NB4 (cell line): Measurements from ENCODE around the gene CD82.

Experiments
- DNase-seq: peaks from one replicate; pipeline ENCODE4 v3.0.0; 2010; ENCODE audit warnings: low read depth
- H3K4me3 ChIP-seq: one replicate; pipeline ENCODE4 v1.5.1; 2011; ENCODE audit warnings: mild to moderate bottlenecking, low read depth, low read length, moderate library complexity
- CTCF ChIP-seq: IDR thresholded peaks from one replicate; pipeline ENCODE4 v1.5.1; 2012; ENCODE audit warnings: low read depth, low read length
- MAX ChIP-seq: IDR thresholded peaks from 2 replicates; pipeline ENCODE4 v1.6.1; 2011; ENCODE audit warnings: low read depth, low read length
- MYC ChIP-seq: IDR thresholded peaks from 2 replicates; pipeline ENCODE4 v1.6.1; 2011; ENCODE audit warnings: low read depth, low read length
- POLR2A ChIP-seq: IDR thresholded peaks from 2 replicates; pipeline ENCODE4 v1.6.1; 2011; ENCODE audit warnings: mild to moderate bottlenecking; ENCODE audit not compliant: insufficient read length; ENCODE audit errors: extremely low read depth

Gene CD82

GRCh38 chr11:44572436-44572835 lies 7.0 kb downstream of the CD82 start:
- H3K4me3 ChIP-seq = no peak overlapping the region
- TF ChIP-seq POLR2A (no peak), MAX (no peak), MYC (no peak), CTCF (no peak)
- DNase-seq = no peak

GRCh38 chr11:44572884-44573283 lies 7.4 kb downstream of the CD82 start:
- DNase-seq = no peak
- TF ChIP-seq POLR2A (no peak), MAX (no peak), MYC (no peak), CTCF (no peak)
- no peak overlapping the region for H3K4me3 ChIP-seq

GRCh38 chr11:44573333-44573732 lies 7.9 kb downstream of the CD82 start:
- DNase-seq = no peak
- H3K4me3 ChIP-seq = no peak overlapping the region
- TF ChIP-seq MAX (no peak), POLR2A (no peak), CTCF (no peak), MYC (no peak)

- peak overlapping the region; percentile 6 for H3K4me3 ChIP-seq
- peak; percentile 79 for DNase-seq
- TF ChIP-seq CTCF (no peak), POLR2A (no peak), MAX (peak; percentile 69), MYC (0 out of 2 replicates have a peak, but pooled peaks have one; percentile 34)
Measured at GRCh38 chr11:44574610-44575287, 9.3 kb downstream of the CD82 start.

GRCh38 chr11:44575288-44575672 lies 9.8 kb downstream of the CD82 start:
- TF ChIP-seq POLR2A (no peak), CTCF (no peak), MAX (no peak), MYC (no peak)
- no peak overlapping the region for H3K4me3 ChIP-seq
- peak; percentile 62 for DNase-seq
